Measurements from ENCODE around the gene OR52J3. TPM values are rescaled to one million over a fixed set of nuclear protein-coding genes. Genes with fewer than 3 reads are reported as not detected.
"Not testable (repeated sequence)": the region's sequence is repeated elsewhere in the genome, so short reads cannot be mapped to it uniquely, and the experiment has no call there.

OR52J3 gene
- total and polyA plus RNA-seq, 4 donors = not detected

DNA sequence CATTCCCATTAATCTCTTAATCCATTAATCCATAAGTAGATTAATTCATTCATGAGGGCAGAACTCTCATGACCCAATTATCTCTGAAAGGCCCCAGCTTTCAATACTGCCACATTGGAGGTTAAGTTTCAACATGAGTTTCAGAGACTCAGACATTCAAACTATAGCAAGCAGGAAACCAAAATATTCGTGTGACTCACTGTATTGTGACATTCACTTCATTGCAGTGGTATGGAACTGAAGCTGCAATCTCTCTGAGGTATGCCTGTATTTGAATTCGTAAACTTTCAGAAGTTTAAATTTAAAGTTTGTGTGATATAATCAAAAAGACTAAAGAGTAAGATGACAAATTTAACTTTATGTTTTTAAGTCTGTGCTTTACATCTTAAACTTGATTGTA is 2.9 kb upstream of the OR52J3 start:
- TF ChIP-seq, protein P1, sequence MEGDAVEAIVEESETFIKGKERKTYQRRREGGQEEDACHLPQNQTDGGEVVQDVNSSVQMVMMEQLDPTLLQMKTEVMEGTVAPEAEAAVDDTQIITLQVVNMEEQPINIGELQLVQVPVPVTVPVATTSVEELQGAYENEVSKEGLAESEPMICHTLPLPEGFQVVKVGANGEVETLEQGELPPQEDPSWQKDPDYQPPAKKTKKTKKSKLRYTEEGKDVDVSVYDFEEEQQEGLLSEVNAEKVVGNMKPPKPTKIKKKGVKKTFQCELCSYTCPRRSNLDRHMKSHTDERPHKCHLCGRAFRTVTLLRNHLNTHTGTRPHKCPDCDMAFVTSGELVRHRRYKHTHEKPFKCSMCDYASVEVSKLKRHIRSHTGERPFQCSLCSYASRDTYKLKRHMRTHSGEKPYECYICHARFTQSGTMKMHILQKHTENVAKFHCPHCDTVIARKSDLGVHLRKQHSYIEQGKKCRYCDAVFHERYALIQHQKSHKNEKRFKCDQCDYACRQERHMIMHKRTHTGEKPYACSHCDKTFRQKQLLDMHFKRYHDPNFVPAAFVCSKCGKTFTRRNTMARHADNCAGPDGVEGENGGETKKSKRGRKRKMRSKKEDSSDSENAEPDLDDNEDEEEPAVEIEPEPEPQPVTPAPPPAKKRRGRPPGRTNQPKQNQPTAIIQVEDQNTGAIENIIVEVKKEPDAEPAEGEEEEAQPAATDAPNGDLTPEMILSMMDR (IDR thresholded peaks at IDR 0.05; ENCODE audit: control extremely low read depth, extremely low read depth) = no peak
- no peak for DNase-seq
- Histone ChIP-seq H3K4me1 (ENCODE audit: control insufficient read depth in 5 of 5, insufficient read depth in 5 of 5, low read length in 5 of 5) (no peaks in the 10 kb centered on the region), H3K4me3 (no peak overlapping the region), H3K9me3 (ENCODE audit: control insufficient read depth in 4 of 4, insufficient read depth in 3 of 4, low read length in 3 of 4) (no peaks in the 10 kb centered on the region), H3K36me3 (ENCODE audit: control insufficient read depth in 4 of 4, insufficient read depth in 4 of 4, low read length in 4 of 4) (no peaks in the 10 kb centered on the region), H3K9ac (ENCODE audit: insufficient read depth in 1 of 2, low read length in 2 of 2) (no peak overlapping the region), H3K27ac (ENCODE audit: low read depth in 1 of 2, low read length in 1 of 2) (no peak overlapping the region), H3K27me3 (ENCODE audit: control insufficient read depth in 3 of 3, insufficient read depth in 3 of 3, low read length in 2 of 3) (no peaks in the 10 kb centered on the region)
- 55 to 63% methylated on average over 2 of the region's 2 CpGs for WGBS, 2 donors
- no peak for ATAC-seq (ENCODE audit: insufficient read depth, low FRiP score)

DNA sequence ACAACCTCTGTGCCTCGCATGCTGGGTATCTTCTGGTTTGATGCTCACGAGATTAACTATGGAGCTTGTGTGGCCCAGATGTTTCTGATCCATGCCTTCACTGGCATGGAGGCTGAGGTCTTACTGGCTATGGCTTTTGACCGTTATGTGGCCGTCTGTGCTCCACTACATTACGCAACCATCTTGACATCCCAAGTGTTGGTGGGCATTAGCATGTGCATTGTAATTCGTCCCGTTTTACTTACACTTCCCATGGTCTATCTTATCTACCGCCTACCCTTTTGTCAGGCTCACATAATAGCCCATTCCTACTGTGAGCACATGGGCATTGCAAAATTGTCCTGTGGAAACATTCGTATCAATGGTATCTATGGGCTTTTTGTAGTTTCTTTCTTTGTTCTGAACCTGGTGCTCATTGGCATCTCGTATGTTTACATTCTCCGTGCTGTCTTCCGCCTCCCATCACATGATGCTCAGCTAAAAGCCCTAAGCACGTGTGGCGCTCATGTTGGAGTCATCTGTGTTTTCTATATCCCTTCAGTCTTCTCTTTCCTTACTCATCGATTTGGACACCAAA is 516 bp downstream of the OR52J3 start:
- H3K4me1 ChIP-seq (ENCODE audit: control insufficient read depth in 5 of 5, insufficient read depth in 5 of 5, low read length in 5 of 5) = no peaks in the 10 kb centered on the region
- 84 to 90% methylated on average over 15 of the region's 15 CpGs for WGBS, 2 donors
- TF ChIP-seq, protein P1 (IDR thresholded peaks at IDR 0.05; ENCODE audit: control extremely low read depth, extremely low read depth) = no peak
- H3K9ac ChIP-seq (ENCODE audit: insufficient read depth in 1 of 2, low read length in 2 of 2) = no peak overlapping the region
- no peak overlapping the region for H3K27ac ChIP-seq (ENCODE audit: low read depth in 1 of 2, low read length in 1 of 2)
- H3K36me3 ChIP-seq (ENCODE audit: control insufficient read depth in 4 of 4, insufficient read depth in 4 of 4, low read length in 4 of 4) = no peaks in the 10 kb centered on the region
- H3K9me3 ChIP-seq (ENCODE audit: control insufficient read depth in 4 of 4, insufficient read depth in 3 of 4, low read length in 3 of 4) = no peaks in the 10 kb centered on the region
- no peaks in the 10 kb centered on the region for H3K27me3 ChIP-seq (ENCODE audit: control insufficient read depth in 3 of 3, insufficient read depth in 3 of 3, low read length in 2 of 3)
- no peak for ATAC-seq (ENCODE audit: insufficient read depth, low FRiP score)
- H3K4me3 ChIP-seq = no peak overlapping the region
- DNase-seq = no peak

DNA sequence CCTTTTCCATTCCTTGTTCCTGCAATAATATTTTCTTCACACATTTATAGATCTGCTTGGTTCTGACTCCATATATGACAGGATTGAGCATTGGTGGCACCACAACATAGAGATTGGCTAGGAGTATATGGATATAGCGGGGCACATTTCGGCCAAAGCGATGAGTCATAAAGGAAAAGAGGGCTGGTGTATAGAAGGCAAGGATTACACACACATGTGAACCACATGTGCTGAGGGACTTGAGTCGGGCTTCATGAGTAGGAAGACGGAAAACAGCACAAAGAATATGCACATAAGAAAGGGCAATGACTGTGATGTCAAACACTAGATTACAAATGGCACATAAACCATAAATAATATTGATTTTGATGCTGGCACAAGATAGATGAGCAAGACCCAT is 12.4 kb downstream of the OR52J3 start:
- 79 to 95% methylated on average over 5 of the region's 5 CpGs for WGBS, 2 donors
- not testable (repeated sequence) for H3K27ac ChIP-seq (ENCODE audit: low read depth in 1 of 2, low read length in 1 of 2); H3K4me3 ChIP-seq; ATAC-seq (ENCODE audit: insufficient read depth, low FRiP score); DNase-seq; H3K36me3 ChIP-seq (ENCODE audit: control insufficient read depth in 4 of 4, insufficient read depth in 4 of 4, low read length in 4 of 4); H3K9ac ChIP-seq (ENCODE audit: insufficient read depth in 1 of 2, low read length in 2 of 2); H3K4me1 ChIP-seq (ENCODE audit: control insufficient read depth in 5 of 5, insufficient read depth in 5 of 5, low read length in 5 of 5); H3K9me3 ChIP-seq (ENCODE audit: control insufficient read depth in 4 of 4, insufficient read depth in 3 of 4, low read length in 3 of 4); H3K27me3 ChIP-seq (ENCODE audit: control insufficient read depth in 3 of 3, insufficient read depth in 3 of 3, low read length in 2 of 3)

DNA sequence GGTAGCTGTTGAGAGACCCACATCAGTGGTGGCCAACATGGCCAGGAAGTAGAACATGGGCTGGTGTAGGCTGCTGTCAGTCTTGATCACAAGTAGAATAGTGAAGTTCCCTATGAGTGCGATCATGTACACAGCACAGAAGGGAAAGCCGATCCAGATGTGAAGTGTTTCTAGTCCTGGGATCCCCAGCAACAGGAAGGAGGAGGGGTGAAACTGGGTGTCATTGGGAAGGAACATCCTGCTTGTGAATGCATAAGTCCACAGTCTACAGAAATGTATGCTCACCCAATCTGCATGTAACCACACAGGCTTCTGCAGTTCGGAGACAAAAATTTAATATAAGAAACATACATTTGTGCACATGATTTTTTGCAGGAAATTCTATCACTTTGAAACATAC is 13.1 kb downstream of the OR52J3 start, which contains the start of gene OR52E2:
Gene OR52E2 (minus strand): TSS at position 237 of the 400 bp plus-strand sequence. CDS start 0 bp downstream, at position 237.
- no peaks in the 10 kb centered on the region for H3K27me3 ChIP-seq (ENCODE audit: control insufficient read depth in 3 of 3, insufficient read depth in 3 of 3, low read length in 2 of 3)
- H3K36me3 ChIP-seq (ENCODE audit: control insufficient read depth in 4 of 4, insufficient read depth in 4 of 4, low read length in 4 of 4) = no peaks in the 10 kb centered on the region
- no peak within 1 kb of the TSS for H3K27ac ChIP-seq (ENCODE audit: low read depth in 1 of 2, low read length in 1 of 2)
- no peaks in the 10 kb centered on the region for H3K4me1 ChIP-seq (ENCODE audit: control insufficient read depth in 5 of 5, insufficient read depth in 5 of 5, low read length in 5 of 5)
- DNase-seq (no peak), ATAC-seq (ENCODE audit: insufficient read depth, low FRiP score) (no peak)
- H3K9me3 ChIP-seq (ENCODE audit: control insufficient read depth in 4 of 4, insufficient read depth in 3 of 4, low read length in 3 of 4) = no peaks in the 10 kb centered on the region
- TF ChIP-seq, protein P1 (IDR thresholded peaks at IDR 0.05; ENCODE audit: control extremely low read depth, extremely low read depth) = no peak
- H3K9ac ChIP-seq (ENCODE audit: insufficient read depth in 1 of 2, low read length in 2 of 2) = no peak within 1 kb of the TSS
- H3K4me3 ChIP-seq = no peak within 1 kb of the TSS
- 83 to 89% methylated on average over 3 of the region's 3 CpGs for WGBS, 2 donors
